ENCODE results near the gene SMAD2. TPM values are rescaled to one million over a fixed set of nuclear protein-coding genes. Genes with fewer than 3 reads are reported as not detected.
A peak's percentile ranks its signal among the peaks of the same experiment; 100 is the strongest.
"Not testable (repeated sequence)": the region's sequence is repeated elsewhere in the genome, so short reads cannot be mapped to it uniquely, and the experiment has no call there.

Gene SMAD2
- total and polyA plus RNA-seq, 2 donors = 37.0 to 132 TPM

DNA sequence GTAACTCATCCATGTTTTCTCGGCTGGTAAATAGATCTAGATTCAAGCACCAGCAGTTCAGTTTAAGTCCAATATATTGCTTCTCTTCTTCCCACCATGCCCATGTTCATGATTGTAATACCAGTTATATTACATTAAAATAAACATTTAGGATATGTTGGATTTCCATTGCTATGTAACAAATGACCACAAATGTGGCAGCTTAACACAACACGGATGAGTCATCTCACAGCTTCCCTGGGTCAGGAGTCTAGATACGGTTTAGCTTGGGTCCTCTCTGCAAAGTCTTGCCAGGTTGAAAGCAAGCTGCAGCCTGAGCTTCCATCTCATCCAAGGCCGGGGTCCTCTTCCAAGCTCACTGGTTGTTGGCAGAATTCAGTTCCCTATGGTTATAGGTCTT lies 39.4 kb upstream of the SMAD2 start:
- H3K4me1 ChIP-seq (ENCODE audit: control insufficient read depth in 2 of 2, insufficient read depth in 2 of 2, low read length in 2 of 2) = no peaks in the 10 kb centered on the region
- WGBS = 98% methylated on average over 4 of the region's 4 CpGs
- DNase-seq (ENCODE audit: low read depth in 6 of 9, low spot score in 9 of 9) = no peak

DNA sequence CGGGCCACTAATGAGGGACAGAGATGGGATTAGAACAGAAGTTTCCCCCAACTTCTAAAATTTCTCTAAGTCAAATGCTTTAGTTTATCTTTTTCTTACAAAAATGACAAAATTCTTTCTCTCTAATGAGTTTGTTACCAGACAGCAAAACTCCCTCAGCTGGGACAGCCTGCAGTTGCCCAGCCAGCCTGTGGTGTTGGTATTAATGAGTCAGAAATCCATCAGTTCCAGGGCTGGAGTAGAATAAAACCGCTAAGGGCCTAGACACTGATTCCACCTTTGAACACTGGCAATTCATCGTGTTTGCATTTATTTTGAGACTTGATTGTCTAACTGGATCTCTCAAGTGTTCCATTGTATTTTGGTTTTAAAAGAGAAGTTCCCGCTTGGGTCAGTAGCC lies 38.3 kb upstream of the SMAD2 start:
- DNase-seq (ENCODE audit: low read depth in 6 of 9, low spot score in 9 of 9) = no peak
- H3K9me3 ChIP-seq (ENCODE audit: control insufficient read depth in 2 of 2, insufficient read depth in 1 of 2, low read length in 1 of 2) = no peaks in the 10 kb centered on the region
- no peak overlapping the region for H3K27ac ChIP-seq (ENCODE audit: low read depth in 1 of 2, low read length in 1 of 2)
- no peak overlapping the region for H3K4me3 ChIP-seq (ENCODE audit: low read length in 2 of 2)
- no peaks in the 10 kb centered on the region for H3K36me3 ChIP-seq (ENCODE audit: control insufficient read depth in 2 of 2, insufficient read depth in 2 of 2, low read length in 1 of 2)
- WGBS = 97% methylated on average over 4 of the region's 4 CpGs
- no peaks in the 10 kb centered on the region for H3K4me1 ChIP-seq (ENCODE audit: control insufficient read depth in 2 of 2, insufficient read depth in 2 of 2, low read length in 2 of 2)
- no peaks in the 10 kb centered on the region for H3K27me3 ChIP-seq (ENCODE audit: control insufficient read depth in 2 of 2, insufficient read depth in 1 of 2, low read length in 1 of 2)

More for the DNA sequence above, 39.4 kb upstream of the SMAD2 start:
- no peaks in the 10 kb centered on the region for H3K27me3 ChIP-seq (ENCODE audit: control insufficient read depth in 2 of 2, insufficient read depth in 1 of 2, low read length in 1 of 2)
- H3K36me3 ChIP-seq (ENCODE audit: control insufficient read depth in 2 of 2, insufficient read depth in 2 of 2, low read length in 1 of 2) = no peaks in the 10 kb centered on the region
- no peak overlapping the region for H3K4me3 ChIP-seq (ENCODE audit: low read length in 2 of 2)
- no peaks in the 10 kb centered on the region for H3K9me3 ChIP-seq (ENCODE audit: control insufficient read depth in 2 of 2, insufficient read depth in 1 of 2, low read length in 1 of 2)
- no peak overlapping the region for H3K27ac ChIP-seq (ENCODE audit: low read depth in 1 of 2, low read length in 1 of 2)

DNA sequence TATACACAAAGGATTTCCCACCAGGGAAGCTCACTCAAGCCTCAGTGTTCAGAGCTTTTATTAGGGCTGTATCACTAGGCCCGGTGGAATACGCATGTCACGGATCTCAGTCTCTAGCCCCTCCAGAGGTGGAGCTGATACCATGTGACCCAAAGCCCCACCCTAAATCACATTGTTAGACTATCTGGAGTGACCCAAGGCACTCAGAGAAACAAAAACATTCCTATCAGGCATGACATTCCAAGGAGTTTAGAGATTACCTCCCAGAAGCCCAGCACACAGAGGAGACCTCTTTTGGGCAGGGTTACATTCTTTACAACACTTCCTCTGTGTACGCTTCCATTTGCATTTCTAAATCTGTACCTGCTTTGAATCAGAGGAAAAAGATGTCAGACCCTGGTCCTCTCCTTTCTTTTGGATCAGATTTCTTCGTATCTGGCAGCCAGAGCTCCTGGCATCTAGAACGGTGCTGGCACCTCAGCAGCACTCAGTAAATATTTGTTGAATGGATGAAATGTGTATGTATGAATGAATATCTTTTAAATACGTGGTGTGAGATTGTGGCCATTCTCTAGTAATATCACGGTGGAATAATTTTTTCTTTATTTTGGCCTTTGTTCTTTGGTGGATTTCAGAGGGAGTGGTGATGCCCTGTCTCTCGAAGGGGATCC lies 37.7 kb upstream of the SMAD2 start:
- Histone ChIP-seq H3K4me1 (ENCODE audit: control insufficient read depth in 2 of 2, insufficient read depth in 2 of 2, low read length in 2 of 2) (no peaks in the 10 kb centered on the region), H3K9me3 (ENCODE audit: control insufficient read depth in 2 of 2, insufficient read depth in 1 of 2, low read length in 1 of 2) (no peaks in the 10 kb centered on the region), H3K27me3 (ENCODE audit: control insufficient read depth in 2 of 2, insufficient read depth in 1 of 2, low read length in 1 of 2) (no peaks in the 10 kb centered on the region), H3K27ac (ENCODE audit: low read depth in 1 of 2, low read length in 1 of 2) (no peak overlapping the region), H3K36me3 (ENCODE audit: control insufficient read depth in 2 of 2, insufficient read depth in 2 of 2, low read length in 1 of 2) (no peaks in the 10 kb centered on the region), H3K4me3 (ENCODE audit: low read length in 2 of 2) (no peak overlapping the region)
- no peak for DNase-seq (ENCODE audit: low read depth in 6 of 9, low spot score in 9 of 9)
- WGBS = 95% methylated on average over 9 of the region's 9 CpGs

DNA sequence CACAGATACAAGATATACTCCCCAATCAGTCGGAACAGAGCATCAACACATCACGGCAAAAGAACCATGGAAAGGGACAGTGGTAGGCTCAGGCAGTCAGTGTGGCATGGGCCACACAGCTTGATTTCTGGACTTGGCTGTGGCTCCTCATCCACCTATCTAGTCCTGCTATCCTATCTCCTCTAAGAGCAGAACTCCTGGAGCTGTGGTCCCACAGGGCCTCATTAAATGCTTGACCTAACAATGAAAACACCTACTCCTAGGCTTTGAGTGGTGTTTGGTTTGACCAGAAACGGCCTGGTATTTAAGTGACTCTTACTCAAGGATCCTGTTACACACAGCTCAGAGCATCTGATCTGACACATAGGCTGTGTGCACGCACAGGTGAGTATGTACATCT lies 33.6 kb upstream of the SMAD2 start:
- DNase-seq (ENCODE audit: low read depth in 6 of 9, low spot score in 9 of 9) = no peak
- Histone ChIP-seq H3K36me3 (ENCODE audit: control insufficient read depth in 2 of 2, insufficient read depth in 2 of 2, low read length in 1 of 2) (no peaks in the 10 kb centered on the region), H3K4me3 (ENCODE audit: low read length in 2 of 2) (no peak overlapping the region), H3K4me1 (ENCODE audit: control insufficient read depth in 2 of 2, insufficient read depth in 2 of 2, low read length in 2 of 2) (no peaks in the 10 kb centered on the region), H3K9me3 (ENCODE audit: control insufficient read depth in 2 of 2, insufficient read depth in 1 of 2, low read length in 1 of 2) (no peaks in the 10 kb centered on the region), H3K27me3 (ENCODE audit: control insufficient read depth in 2 of 2, insufficient read depth in 1 of 2, low read length in 1 of 2) (no peaks in the 10 kb centered on the region), H3K27ac (ENCODE audit: low read depth in 1 of 2, low read length in 1 of 2) (no peak overlapping the region)
- WGBS = 94% methylated on average over 4 of the region's 4 CpGs

DNA sequence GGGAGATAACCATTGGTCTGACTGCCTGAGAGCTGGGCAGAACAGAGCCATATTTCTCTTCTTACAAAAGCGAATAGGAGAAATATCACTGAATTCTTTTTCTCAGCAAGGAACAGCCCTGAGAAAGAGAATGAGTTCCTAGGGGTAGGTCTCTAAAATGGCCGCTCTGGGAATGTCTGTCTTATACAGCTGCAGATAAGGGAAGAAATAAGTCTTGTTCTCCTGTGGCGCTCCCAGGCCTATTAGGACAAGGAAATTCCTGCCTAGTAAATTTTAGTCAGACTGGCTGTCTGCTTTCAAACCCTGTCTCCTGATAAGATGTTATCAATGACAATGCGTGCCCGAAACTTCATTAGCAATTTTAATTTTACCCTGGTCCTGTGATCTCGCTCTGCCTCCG lies 30.5 kb upstream of the SMAD2 start:
- not testable (repeated sequence) for H3K27me3 ChIP-seq (ENCODE audit: control insufficient read depth in 2 of 2, insufficient read depth in 1 of 2, low read length in 1 of 2); DNase-seq (ENCODE audit: low read depth in 6 of 9, low spot score in 9 of 9); H3K36me3 ChIP-seq (ENCODE audit: control insufficient read depth in 2 of 2, insufficient read depth in 2 of 2, low read length in 1 of 2); H3K9me3 ChIP-seq (ENCODE audit: control insufficient read depth in 2 of 2, insufficient read depth in 1 of 2, low read length in 1 of 2); H3K27ac ChIP-seq (ENCODE audit: low read depth in 1 of 2, low read length in 1 of 2); H3K4me1 ChIP-seq (ENCODE audit: control insufficient read depth in 2 of 2, insufficient read depth in 2 of 2, low read length in 2 of 2); H3K4me3 ChIP-seq (ENCODE audit: low read length in 2 of 2)
- WGBS = 99% methylated on average over 7 of the region's 7 CpGs

DNA sequence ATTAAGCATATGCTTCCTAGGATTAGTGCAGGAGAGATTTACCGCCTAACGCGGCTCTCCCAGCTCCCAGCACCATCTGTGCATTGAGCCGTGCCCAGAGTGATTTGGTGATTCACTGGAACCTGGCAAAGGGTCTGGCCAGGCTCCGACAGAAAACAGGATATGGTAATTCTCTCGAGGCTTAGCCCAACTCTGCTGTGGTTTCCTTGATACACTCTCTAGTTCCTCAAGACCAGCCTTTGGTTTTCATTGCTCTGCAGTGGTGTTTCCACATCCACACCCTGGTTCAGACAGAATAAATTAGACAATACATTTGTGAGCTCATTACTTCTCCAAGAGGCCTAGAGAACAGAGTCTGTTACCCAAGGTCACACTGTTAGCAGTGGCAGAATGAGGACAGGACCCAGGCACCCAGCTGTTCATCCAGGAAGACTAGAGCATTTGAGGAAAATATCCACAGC lies 23.0 kb upstream of the SMAD2 start:
- whole genome bisulfite sequencing = 15% methylated on average over 6 of the region's 6 CpGs
- peaks cover 3 to 8% of the 10 kb centered on the region in 2 donors for H3K4me1 ChIP-seq (ENCODE audit: control insufficient read depth in 2 of 2, insufficient read depth in 2 of 2, low read length in 2 of 2)
- peak in 1 of 9 donors; percentile 47 for DNase-seq (ENCODE audit: low read depth in 6 of 9, low spot score in 9 of 9)
- H3K4me3 ChIP-seq (ENCODE audit: low read length in 2 of 2) = no peak overlapping the region
- H3K27me3 ChIP-seq (ENCODE audit: control insufficient read depth in 2 of 2, insufficient read depth in 1 of 2, low read length in 1 of 2) = no peaks in the 10 kb centered on the region
- H3K9me3 ChIP-seq (ENCODE audit: control insufficient read depth in 2 of 2, insufficient read depth in 1 of 2, low read length in 1 of 2) = no peaks in the 10 kb centered on the region
- no peak overlapping the region for H3K27ac ChIP-seq (ENCODE audit: low read depth in 1 of 2, low read length in 1 of 2)
- no peaks in the 10 kb centered on the region for H3K36me3 ChIP-seq (ENCODE audit: control insufficient read depth in 2 of 2, insufficient read depth in 2 of 2, low read length in 1 of 2)

DNA sequence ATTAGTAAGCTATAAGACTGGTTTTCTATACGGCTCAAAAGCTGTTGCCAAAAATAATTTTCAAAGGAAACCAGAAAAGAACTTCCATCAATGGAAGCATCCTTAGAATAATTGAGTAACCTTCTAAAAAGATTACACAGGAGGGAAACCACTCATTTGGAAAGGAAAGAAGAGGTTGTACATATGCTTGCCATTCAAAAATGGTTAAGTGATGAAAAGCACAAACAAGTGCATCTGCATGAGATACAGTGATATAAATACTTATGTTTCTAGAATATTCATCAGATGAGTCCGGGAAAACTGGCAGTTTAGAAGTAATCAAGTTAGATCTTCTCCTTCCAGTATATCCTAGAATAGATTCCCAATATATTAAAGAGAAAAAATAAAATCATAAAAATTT lies 20.1 kb upstream of the SMAD2 start:
- Histone ChIP-seq H3K4me1 (ENCODE audit: control insufficient read depth in 2 of 2, insufficient read depth in 2 of 2, low read length in 2 of 2) (peaks cover 3 to 8% of the 10 kb centered on the region in 2 donors), H3K27me3 (ENCODE audit: control insufficient read depth in 2 of 2, insufficient read depth in 1 of 2, low read length in 1 of 2) (no peaks in the 10 kb centered on the region), H3K4me3 (ENCODE audit: low read length in 2 of 2) (no peak overlapping the region), H3K27ac (ENCODE audit: low read depth in 1 of 2, low read length in 1 of 2) (no peak overlapping the region), H3K9me3 (ENCODE audit: control insufficient read depth in 2 of 2, insufficient read depth in 1 of 2, low read length in 1 of 2) (no peaks in the 10 kb centered on the region), H3K36me3 (ENCODE audit: control insufficient read depth in 2 of 2, insufficient read depth in 2 of 2, low read length in 1 of 2) (no peaks in the 10 kb centered on the region)
- DNase-seq (ENCODE audit: low read depth in 6 of 9, low spot score in 9 of 9) = no peak
- WGBS = 97% methylated on average over 2 of the region's 2 CpGs

DNA sequence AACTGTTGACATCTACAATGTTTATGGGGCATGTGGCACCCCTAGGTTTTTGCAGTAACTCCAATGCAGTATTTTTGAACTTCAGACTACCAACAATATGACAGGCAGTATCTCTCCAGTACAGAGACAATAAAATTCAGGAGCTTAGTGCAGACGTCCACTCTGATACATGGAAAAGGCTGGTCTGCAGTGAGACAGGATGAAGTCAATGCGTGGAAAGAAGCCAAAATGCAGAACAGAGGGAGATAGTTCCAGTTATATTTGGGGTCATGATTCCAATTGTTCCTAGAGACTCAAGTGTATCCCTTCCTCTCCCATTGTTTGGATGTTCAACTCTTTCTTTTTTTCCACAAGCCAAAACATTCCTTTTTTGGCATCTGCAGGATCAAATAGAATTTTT lies 18.7 kb upstream of the SMAD2 start:
- no peaks in the 10 kb centered on the region for H3K27me3 ChIP-seq (ENCODE audit: control insufficient read depth in 2 of 2, insufficient read depth in 1 of 2, low read length in 1 of 2)
- no peak for DNase-seq (ENCODE audit: low read depth in 6 of 9, low spot score in 9 of 9)
- H3K36me3 ChIP-seq (ENCODE audit: control insufficient read depth in 2 of 2, insufficient read depth in 2 of 2, low read length in 1 of 2) = no peaks in the 10 kb centered on the region
- peaks cover 3 to 8% of the 10 kb centered on the region in 2 donors for H3K4me1 ChIP-seq (ENCODE audit: control insufficient read depth in 2 of 2, insufficient read depth in 2 of 2, low read length in 2 of 2)
- H3K27ac ChIP-seq (ENCODE audit: low read depth in 1 of 2, low read length in 1 of 2) = no peak overlapping the region
- no peak overlapping the region for H3K4me3 ChIP-seq (ENCODE audit: low read length in 2 of 2)
- WGBS = 96% methylated on average over 2 of the region's 2 CpGs
- no peaks in the 10 kb centered on the region for H3K9me3 ChIP-seq (ENCODE audit: control insufficient read depth in 2 of 2, insufficient read depth in 1 of 2, low read length in 1 of 2)

DNA sequence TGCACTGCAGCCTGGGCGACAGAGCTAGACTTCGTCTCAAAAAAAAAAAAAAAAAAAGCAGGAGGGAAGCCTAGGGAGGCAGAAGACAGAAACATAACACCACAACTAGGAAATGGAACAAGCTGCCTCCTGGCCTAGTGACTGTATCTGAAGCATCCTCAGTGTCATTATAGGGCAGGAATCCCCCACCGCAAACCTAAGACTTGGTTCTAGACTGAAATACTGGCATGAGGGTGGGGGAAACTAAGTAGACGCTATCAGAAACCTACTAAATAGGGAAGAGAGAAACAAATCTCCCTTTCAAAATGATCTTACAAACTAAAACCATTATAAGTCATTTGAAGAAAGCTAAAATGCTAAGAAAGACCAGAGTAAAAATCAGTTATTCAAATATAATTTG lies 16.4 kb upstream of the SMAD2 start:
- Histone ChIP-seq H3K4me1 (ENCODE audit: control insufficient read depth in 2 of 2, insufficient read depth in 2 of 2, low read length in 2 of 2) (no peaks in the 10 kb centered on the region), H3K4me3 (ENCODE audit: low read length in 2 of 2) (no peak overlapping the region), H3K9me3 (ENCODE audit: control insufficient read depth in 2 of 2, insufficient read depth in 1 of 2, low read length in 1 of 2) (no peaks in the 10 kb centered on the region), H3K27me3 (ENCODE audit: control insufficient read depth in 2 of 2, insufficient read depth in 1 of 2, low read length in 1 of 2) (no peaks in the 10 kb centered on the region), H3K36me3 (ENCODE audit: control insufficient read depth in 2 of 2, insufficient read depth in 2 of 2, low read length in 1 of 2) (no peaks in the 10 kb centered on the region), H3K27ac (ENCODE audit: low read depth in 1 of 2, low read length in 1 of 2) (no peak overlapping the region)
- no peak for DNase-seq (ENCODE audit: low read depth in 6 of 9, low spot score in 9 of 9)
- 95% methylated on average over 4 of the region's 4 CpGs for WGBS
